Mucosa of stomach (tissue), 1 donor: ENCODE measurements around the gene PLA2R1.

ENCODE experiments used
- H3K27me3 ChIP-seq: one replicate; pipeline ENCODE4 v1.7.0; 2013; ENCODE audit warnings: mild to moderate bottlenecking, low read length; ENCODE audit not compliant: control insufficient read depth, insufficient read depth
- H3K36me3 ChIP-seq: one replicate; pipeline ENCODE4 v1.7.0; 2013; ENCODE audit warnings: low read length; ENCODE audit not compliant: control insufficient read depth, insufficient read depth
- H3K4me1 ChIP-seq: one replicate; pipeline ENCODE4 v1.7.0; 2013; ENCODE audit warnings: mild to moderate bottlenecking, low read length; ENCODE audit not compliant: control insufficient read depth, insufficient read depth
- H3K4me3 ChIP-seq: one replicate; pipeline ENCODE4 v1.7.0; 2013; ENCODE audit warnings: low read length
- H3K9ac ChIP-seq: one replicate; pipeline ENCODE4 v1.7.0; 2013; ENCODE audit warnings: mild to moderate bottlenecking, low read length, moderate library complexity
- H3K9me3 ChIP-seq: one replicate; pipeline ENCODE4 v1.7.0; 2013; ENCODE audit warnings: mild to moderate bottlenecking, low read length, moderate library complexity; ENCODE audit not compliant: control insufficient read depth
- donor health status: Pancreatic carcinoma.

The PLA2R1 gene

DNA sequence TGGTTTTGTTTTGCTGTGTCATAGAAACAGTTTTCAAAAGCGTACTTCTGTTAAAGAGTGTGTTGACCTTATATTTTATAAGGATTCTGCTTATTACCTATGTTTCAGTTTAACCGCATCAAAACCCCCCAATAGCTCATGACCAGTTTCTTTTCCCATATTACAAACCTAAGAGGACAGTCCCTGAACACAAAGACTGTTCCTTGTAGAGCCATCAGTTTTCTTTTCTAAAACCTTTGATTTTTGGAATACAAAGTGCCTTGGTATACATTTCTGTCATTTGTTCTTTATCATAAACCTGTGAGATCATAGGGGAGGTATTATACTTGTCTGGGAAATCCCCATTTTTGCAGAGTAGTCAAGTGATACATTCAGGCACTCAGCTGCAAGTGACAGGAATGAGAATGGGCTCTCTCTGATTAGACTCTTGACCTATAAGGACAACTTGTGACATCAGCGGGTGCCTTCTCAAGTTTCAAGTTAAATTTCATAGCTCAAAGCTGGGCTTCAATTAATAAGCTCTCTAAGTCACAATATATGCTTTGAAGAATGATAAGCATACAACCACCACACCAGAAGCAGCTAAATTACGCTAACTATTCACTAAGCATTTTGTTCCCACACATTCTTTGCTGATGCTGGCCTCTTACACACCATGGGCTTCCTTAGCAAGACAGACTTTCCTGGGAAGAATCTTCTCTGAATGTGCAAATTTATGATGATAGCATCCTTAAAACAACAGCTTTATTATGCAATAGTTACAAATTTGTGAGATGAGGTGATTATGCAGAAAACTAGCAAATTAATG, 167.0 kb downstream of the PLA2R1 start:
- Histone ChIP-seq H3K4me3 (no peak overlapping the region), H3K4me1 (peaks cover 4% of the 10 kb centered on the region), H3K27me3 (no peaks in the 10 kb centered on the region), H3K36me3 (no peaks in the 10 kb centered on the region), H3K9ac (no peak overlapping the region), H3K9me3 (no peaks in the 10 kb centered on the region)

DNA sequence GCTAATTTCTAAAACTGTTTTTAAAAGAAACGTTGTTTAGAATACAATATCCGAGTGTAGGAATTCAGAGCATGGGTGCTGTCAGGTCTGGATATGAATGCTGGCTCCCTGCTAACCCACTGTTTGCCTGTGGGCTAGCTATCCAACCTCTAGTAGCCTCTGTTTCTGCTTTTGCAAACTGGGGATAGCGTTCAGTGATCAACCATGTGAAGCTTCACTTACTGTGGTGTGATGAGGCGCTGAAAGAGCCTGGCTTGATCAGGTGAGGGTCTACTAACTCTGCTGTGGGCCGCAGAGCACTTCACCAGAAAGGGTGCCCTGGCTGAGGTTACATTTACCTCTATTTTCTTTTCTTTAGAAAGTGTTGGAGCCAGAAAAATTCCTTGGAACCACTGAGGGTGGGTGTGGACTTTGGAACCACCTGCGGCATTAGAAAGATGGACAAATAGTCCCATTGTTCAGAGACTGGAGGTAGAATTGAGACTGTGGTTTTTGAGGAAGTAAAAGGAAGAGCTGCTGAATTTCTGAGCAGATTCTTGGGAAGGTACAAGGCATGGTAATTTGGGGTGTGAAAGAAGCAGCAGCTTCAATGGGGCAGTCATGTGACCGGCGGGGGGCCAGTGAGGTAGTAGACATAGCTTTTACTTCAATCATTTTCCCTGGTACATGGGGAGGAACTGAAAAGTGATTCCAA, 168.1 kb downstream of the PLA2R1 start:
- H3K27me3 ChIP-seq, result no peaks in the 10 kb centered on the region
- H3K4me1 ChIP-seq, result peaks cover 4% of the 10 kb centered on the region
- no peaks in the 10 kb centered on the region for H3K36me3 ChIP-seq
- no peaks in the 10 kb centered on the region for H3K9me3 ChIP-seq
- no peak overlapping the region for H3K4me3 ChIP-seq
- H3K9ac ChIP-seq, result no peak overlapping the region

DNA sequence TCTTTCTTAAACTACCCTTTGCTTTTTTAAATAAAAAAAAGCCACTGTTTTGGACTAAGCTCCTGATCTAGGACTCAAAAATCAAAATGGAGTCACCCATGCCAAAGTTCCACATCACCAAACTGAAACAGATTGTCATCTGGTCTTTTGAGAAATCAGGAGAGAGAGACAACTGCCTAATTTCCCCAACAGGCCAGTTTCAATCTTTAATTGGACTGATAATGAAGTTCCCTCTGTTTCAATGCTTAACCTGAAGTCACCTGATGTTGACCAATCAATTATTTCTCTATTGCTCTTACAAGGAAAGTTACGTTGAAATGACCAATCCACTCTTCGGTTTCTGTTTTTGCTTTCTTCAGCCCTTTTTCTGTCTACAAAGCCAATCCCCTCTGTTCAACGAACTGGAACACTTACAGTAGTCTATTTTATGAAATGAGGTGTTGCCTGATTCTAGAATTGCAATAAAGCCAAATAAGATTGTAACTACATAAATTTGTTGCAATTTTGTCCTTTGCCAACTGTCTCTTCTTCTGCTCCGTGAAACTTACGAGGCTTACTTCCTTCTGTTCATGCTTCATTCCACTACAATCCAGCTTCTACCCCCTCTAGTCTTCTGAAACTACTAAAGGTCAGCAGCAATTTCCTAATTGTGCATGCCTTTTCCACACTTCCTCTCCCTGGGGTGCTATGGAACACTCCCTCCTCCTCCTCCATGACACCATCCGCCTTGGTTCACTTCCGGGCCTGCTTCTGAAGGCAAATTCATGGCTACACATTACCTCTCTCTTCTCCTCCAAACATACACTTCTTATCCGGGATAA, 169.2 kb downstream of the PLA2R1 start:
- H3K4me3 ChIP-seq, result no peak overlapping the region
- H3K27me3 ChIP-seq, result no peaks in the 10 kb centered on the region
- H3K36me3 ChIP-seq, result no peaks in the 10 kb centered on the region
- H3K4me1 ChIP-seq, result peaks cover 4% of the 10 kb centered on the region
- no peaks in the 10 kb centered on the region for H3K9me3 ChIP-seq
- H3K9ac ChIP-seq, result no peak overlapping the region

DNA sequence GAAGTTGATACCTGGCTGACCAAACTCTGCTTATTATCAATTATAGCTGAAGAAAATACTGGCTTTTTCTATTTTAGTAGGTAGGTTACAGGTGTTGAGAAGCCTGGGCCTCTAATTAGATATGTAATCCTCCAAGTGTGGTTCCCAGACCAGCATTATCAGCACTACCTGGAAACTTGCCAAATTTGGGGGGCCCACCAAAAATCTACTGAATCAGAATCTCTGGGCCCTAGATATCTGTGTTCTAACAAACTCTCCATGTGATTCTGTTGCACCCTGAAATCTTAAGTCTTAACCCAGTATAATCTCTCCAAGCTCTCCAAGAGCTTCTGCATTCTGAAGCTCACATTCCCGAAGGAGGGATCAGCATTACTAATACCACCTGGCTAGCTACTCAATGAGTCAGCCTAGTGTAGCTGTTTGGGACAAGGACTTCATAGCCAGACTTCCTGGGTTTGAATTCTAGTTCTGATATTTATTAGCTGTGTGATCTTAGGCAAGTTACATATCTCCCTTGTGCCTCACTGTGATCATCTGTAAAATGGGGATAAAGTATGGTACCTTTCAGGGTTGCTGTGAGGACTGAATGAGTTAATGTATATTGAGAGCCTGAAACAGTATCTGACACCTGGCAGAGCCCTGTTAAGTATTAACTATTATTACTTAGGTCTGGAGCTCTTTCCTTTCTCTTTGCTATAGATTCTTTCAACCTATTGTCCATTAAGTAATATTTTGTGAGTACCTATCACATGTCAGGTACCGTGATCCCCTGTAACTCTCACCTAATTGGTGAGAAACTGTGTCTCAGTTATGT, 170.3 kb downstream of the PLA2R1 start:
- Histone ChIP-seq H3K36me3 (no peaks in the 10 kb centered on the region), H3K9ac (no peak overlapping the region), H3K4me3 (no peak overlapping the region), H3K4me1 (peaks cover 4% of the 10 kb centered on the region), H3K9me3 (no peaks in the 10 kb centered on the region), H3K27me3 (no peaks in the 10 kb centered on the region)

DNA sequence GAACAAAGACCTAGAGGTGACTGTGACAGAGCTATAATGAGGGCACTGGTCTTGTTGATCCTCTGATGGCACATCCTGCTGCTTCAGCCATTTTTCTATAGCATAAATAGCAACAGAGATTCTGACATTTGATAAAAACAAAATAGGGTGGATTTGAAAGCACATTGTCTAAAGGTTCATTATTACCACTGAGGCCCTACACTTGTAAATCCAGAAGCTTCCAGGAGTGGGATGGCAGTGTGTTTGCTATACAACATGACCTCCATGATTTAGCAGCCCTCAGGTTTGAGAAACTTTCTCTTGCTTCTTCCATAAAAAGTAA, 171.2 kb downstream of the PLA2R1 start:
- Histone ChIP-seq H3K4me3 (no peak overlapping the region), H3K27me3 (no peaks in the 10 kb centered on the region), H3K36me3 (no peaks in the 10 kb centered on the region), H3K9me3 (no peaks in the 10 kb centered on the region), H3K4me1 (peaks cover 4% of the 10 kb centered on the region), H3K9ac (no peak overlapping the region)

DNA sequence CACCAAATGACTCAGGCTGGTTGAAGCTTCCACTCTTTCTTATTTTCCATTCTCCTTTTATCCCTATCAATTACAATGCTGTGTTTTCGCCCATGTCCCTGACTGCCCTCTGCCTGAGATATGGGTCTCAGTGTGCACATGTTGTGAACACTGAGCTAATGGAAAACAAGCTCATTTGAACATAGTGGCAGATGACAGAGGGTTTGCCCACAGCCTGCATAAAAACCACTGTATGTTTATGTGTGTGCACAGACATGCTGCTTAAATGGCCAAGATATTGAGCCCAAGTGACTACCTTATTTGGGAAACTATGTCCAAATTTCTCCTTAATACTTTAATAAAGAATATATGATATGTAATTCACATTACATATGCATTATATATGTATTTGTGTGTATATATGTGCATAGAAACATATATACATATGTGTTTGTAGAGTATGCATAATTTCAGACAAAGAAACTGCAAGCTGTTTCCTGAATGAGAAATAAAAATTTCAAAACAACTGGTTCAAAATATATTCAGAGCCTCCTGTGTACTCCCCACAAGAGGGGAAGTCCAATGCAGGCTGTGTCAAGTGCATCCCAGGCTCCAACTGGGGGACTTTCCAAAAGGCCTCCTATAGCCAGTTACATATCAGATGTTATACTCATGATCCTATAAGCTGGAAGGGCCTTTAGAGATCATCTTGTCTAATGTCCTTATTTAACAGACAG, 171.7 kb downstream of the PLA2R1 start:
- Histone ChIP-seq H3K27me3 (no peaks in the 10 kb centered on the region), H3K4me1 (peaks cover 4% of the 10 kb centered on the region), H3K9me3 (no peaks in the 10 kb centered on the region), H3K4me3 (no peak overlapping the region), H3K9ac (no peak overlapping the region), H3K36me3 (no peaks in the 10 kb centered on the region)

DNA sequence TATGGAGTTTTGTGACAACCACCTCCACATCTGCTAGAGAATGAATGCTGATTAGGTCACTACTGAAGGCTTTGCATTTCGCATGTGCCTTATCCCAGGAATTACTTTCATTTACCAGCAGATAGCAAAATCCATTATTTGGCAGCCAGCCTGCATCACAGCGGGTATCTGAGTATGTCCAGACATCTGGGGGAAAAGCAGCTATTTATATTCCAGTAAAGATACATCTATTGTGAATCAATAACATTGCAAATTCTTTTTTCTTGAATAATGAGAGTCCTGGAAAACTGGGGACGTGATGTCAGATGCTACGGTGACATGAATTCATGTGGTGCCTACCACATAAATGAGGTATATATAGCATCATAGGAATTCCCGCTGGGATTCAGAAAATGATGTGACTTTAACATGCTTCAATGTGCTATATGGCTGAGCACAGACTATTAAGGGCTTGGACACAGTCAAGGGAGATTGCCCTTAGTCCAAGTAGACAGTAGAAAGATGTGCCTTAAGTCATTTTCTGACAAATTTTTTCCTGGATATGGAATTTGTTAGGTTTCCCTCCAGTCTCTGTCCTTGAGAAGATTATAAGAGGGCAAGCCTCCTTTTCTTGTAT, 180.2 kb downstream of the PLA2R1 start:
- Histone ChIP-seq H3K4me1 (no peaks in the 10 kb centered on the region), H3K36me3 (no peaks in the 10 kb centered on the region), H3K27me3 (no peaks in the 10 kb centered on the region), H3K9me3 (no peaks in the 10 kb centered on the region), H3K9ac (no peak overlapping the region), H3K4me3 (no peak overlapping the region)
